C4-2B (cell line): ENCODE measurements around the gene FSIP1.

ENCODE experiments used
- H3K27ac ChIP-seq: fragments of 450-650 bp; 2 replicates; pipeline ENCODE4 v1.5.1; 2017
- CTCF ChIP-seq: fragments of 450-650 bp; conservative IDR thresholded peaks from 2 replicates; pipeline ENCODE4 v1.5.1; 2017; ENCODE audit warnings: mild to moderate bottlenecking
- ZFX ChIP-seq: fragments of 450-650 bp; IDR thresholded peaks from 2 replicates; pipeline ENCODE4 v1.6.1; 2017

The FSIP1 gene

GRCh38 chr15:39594446-39595337, 187.9 kb downstream of the FSIP1 start:
- TF ChIP-seq ZFX (no peak), CTCF (no peak)
- no peak overlapping the region for H3K27ac ChIP-seq

- TF ChIP-seq ZFX (no peak), CTCF (no peak)
- H3K27ac ChIP-seq = no peak overlapping the region
Measured at GRCh38 chr15:39593656-39594445, 188.8 kb downstream of the FSIP1 start.

- H3K27ac ChIP-seq = no peak overlapping the region
- TF ChIP-seq CTCF (no peak), ZFX (no peak)
Measured at GRCh38 chr15:39593071-39593655, 189.5 kb downstream of the FSIP1 start.

- no peak overlapping the region for H3K27ac ChIP-seq
- TF ChIP-seq CTCF (no peak), ZFX (no peak)
Measured at GRCh38 chr15:39592500-39592899, 190.1 kb downstream of the FSIP1 start.

- H3K27ac ChIP-seq = no peak overlapping the region
- TF ChIP-seq CTCF (no peak), ZFX (no peak)
Measured at GRCh38 chr15:39591896-39592315, 190.7 kb downstream of the FSIP1 start.

- H3K27ac ChIP-seq = no peak overlapping the region
- TF ChIP-seq CTCF (no peak), ZFX (no peak)
Measured at GRCh38 chr15:39591141-39591895, 191.3 kb downstream of the FSIP1 start.
